HCT116 (cell line): ENCODE results near the gene PRELP. TPM values are rescaled to one million over a fixed set of nuclear protein-coding genes. Genes with fewer than 3 reads are reported as not detected.

Experiments used
- ATAC-seq: fragments of 200-7000 bp; cut with Tn5 transposase; 2 replicates; pipeline ENCODE4 v1.9.1; 2020; ENCODE audit warnings: mild to moderate bottlenecking, moderate library complexity
- BruUV-seq: library from RNA; stranded (reverse); fragments of 400-500 nt; replicated peaks from 2 replicates; lab custom pipeline; 2021; lab: Mats Ljungman, UMichigan
- CTCF ChIA-PET: fragments of 300-600 bp; sonication (Branson Sonifier 250); formaldehyde crosslinking; loops from one replicate; lab custom pipeline; 2021; ENCODE audit warnings: antibody characterized with exemption; lab: Charles Lee
- POLR2A ChIA-PET: fragments of 300-600, 350-600 bp; sonication (Branson Sonifier 250); formaldehyde crosslinking; loops from one replicate; lab custom pipeline; 2021; ENCODE audit warnings: antibody characterized with exemption; lab: Charles Lee
- RAD21 ChIA-PET, 2 experiments: fragments of 300-600 bp; sonication (Branson Sonifier 250); formaldehyde crosslinking; loops; one replicate each; lab custom pipeline; 2023; ENCODE audit warnings: low total read pairs in 2 of 2; ENCODE audit not compliant: uncharacterized antibody in 2 of 2, unreplicated experiment in 2 of 2, low non-redundant PET in 1 of 2; lab: Charles Lee
- DNase-seq: peaks from one replicate; pipeline ENCODE4 v3.0.0-alpha.2; 2010; ENCODE audit warnings: low read depth, low spot score
- H2AFZ ChIP-seq: fragments of 200-600 bp; shearing (Covaris generic), sonication (generic); 2 replicates; pipeline ENCODE4 v1.6.1; 2017; ENCODE audit warnings: low read depth, mixed run types, mixed read lengths, antibody characterized with exemption, low read length; ENCODE audit not compliant: poor library complexity, severe bottlenecking
- H3K27ac ChIP-seq: 2 replicates; pipeline ENCODE4 v1.5.1; 2012; ENCODE audit warnings: low read depth, low read length
- H3K27me3 ChIP-seq: fragments of 200-600 bp; sonication (generic); 2 replicates; pipeline ENCODE4 v1.6.1; 2016; ENCODE audit warnings: mixed run types, low read length, mixed read lengths; ENCODE audit not compliant: insufficient read depth
- H3K36me3 ChIP-seq, 2 experiments: fragments of 200-500 bp in 1 of 2; fragments of 200-600 bp in 1 of 2; sonication (Bioruptor generic) in 1 of 2; sonication (generic) in 1 of 2; 2 replicates each; pipeline versions ENCODE4 v1.5.1 to v1.6.1; 2014 to 2016; ENCODE audit warnings: low read length in 2 of 2, inconsistent platforms in 1 of 2, mixed read lengths in 1 of 2, mixed run types in 1 of 2; ENCODE audit not compliant: insufficient read depth in 2 of 2, control insufficient read depth in 1 of 2
- H3K4me1 ChIP-seq, 2 experiments: fragments of 200-600 bp in 1 of 2; sonication (generic) in 1 of 2; 2 replicates each; pipeline versions ENCODE4 v1.5.1 to v1.6.1; 2012 to 2017; ENCODE audit warnings: low read length in 2 of 2, inconsistent platforms in 1 of 2, mild to moderate bottlenecking in 1 of 2, mixed read lengths in 1 of 2, mixed run types in 1 of 2, moderate library complexity in 1 of 2; ENCODE audit not compliant: insufficient read depth in 2 of 2, control insufficient read depth in 1 of 2
- H3K4me2 ChIP-seq: fragments of 200-600 bp; sonication (generic); 2 replicates; pipeline ENCODE4 v1.6.1; 2017; ENCODE audit warnings: mixed run types, low read length, mixed read lengths
- H3K4me3 ChIP-seq, 2 experiments: fragments of 200-600 bp in 1 of 2; sonication (generic) in 1 of 2; replicated peaks in 1 of 2; 2 replicates each; pipeline ENCODE4 v1.5.1; 2011 to 2016; ENCODE audit warnings: low read length in 2 of 2, control low read depth in 1 of 2, low read depth in 1 of 2, mild to moderate bottlenecking in 1 of 2, mixed read lengths in 1 of 2, mixed run types in 1 of 2
- H3K79me2 ChIP-seq: fragments of 200-600 bp; sonication (generic); 2 replicates; pipeline ENCODE4 v1.6.1; 2017; ENCODE audit warnings: mild to moderate bottlenecking, mixed run types, low read length, moderate library complexity, mixed read lengths; ENCODE audit not compliant: insufficient read depth
- H3K9ac ChIP-seq: fragments of 200-600 bp; sonication (generic); 2 replicates; pipeline ENCODE4 v1.6.1; 2016; ENCODE audit warnings: low read length, mixed read lengths
- H3K9me2 ChIP-seq: fragments of 200-600 bp; sonication (generic), shearing (Covaris generic); 2 replicates; pipeline ENCODE4 v1.6.1; 2017; ENCODE audit warnings: mixed run types, mild to moderate bottlenecking, moderate library complexity; ENCODE audit not compliant: insufficient read depth
- H3K9me3 ChIP-seq, 2 experiments: fragments of 200-500 bp in 1 of 2; fragments of 200-600 bp in 1 of 2; sonication (Bioruptor generic) in 1 of 2; sonication (generic) in 1 of 2; 2 replicates each; pipeline ENCODE4 v1.6.1; 2014 to 2017; ENCODE audit warnings: low read length in 2 of 2, mixed read lengths in 2 of 2, inconsistent platforms in 1 of 2, low read depth in 1 of 2, mild to moderate bottlenecking in 1 of 2, mixed run types in 1 of 2, moderate library complexity in 1 of 2; ENCODE audit not compliant: control insufficient read depth in 1 of 2, insufficient read depth in 1 of 2
- H4K20me1 ChIP-seq: fragments of 200-600 bp; sonication (generic), shearing (Covaris generic); 2 replicates; pipeline ENCODE4 v1.6.1; 2017; ENCODE audit warnings: mixed run types, mild to moderate bottlenecking, moderate library complexity; ENCODE audit not compliant: insufficient read depth
- CBX3 ChIP-seq: IDR thresholded peaks from 2 replicates; pipeline ENCODE4 v1.6.1; 2012; ENCODE audit warnings: low read depth
- CEBPB ChIP-seq: IDR thresholded peaks from 2 replicates; pipeline ENCODE4 v1.6.1; 2012; ENCODE audit warnings: low read depth
- CTCF ChIP-seq, 3 experiments: fragments of 200-600 bp in 1 of 3; sonication (generic) in 1 of 3; IDR thresholded peaks in 2 of 3; conservative IDR thresholded peaks in 1 of 3; 2 replicates each; pipeline ENCODE4 v1.5.1; 2012 to 2017; ENCODE audit warnings: low read depth in 2 of 3, low read length in 2 of 3, antibody characterized with exemption in 1 of 3, borderline replicate concordance in 1 of 3, control low read depth in 1 of 3, mild to moderate bottlenecking in 1 of 3, mixed read lengths in 1 of 3, mixed run types in 1 of 3, moderate library complexity in 1 of 3; ENCODE audit not compliant: insufficient read depth in 1 of 3
- ELF1 ChIP-seq: IDR thresholded peaks from 2 replicates; pipeline ENCODE4 v1.6.1; 2012; ENCODE audit warnings: low read depth, borderline replicate concordance
- EZH2 ChIP-seq: fragments of 200-600 bp; sonication (generic); IDR thresholded peaks from 2 replicates; pipeline ENCODE4 v1.6.1; 2017; ENCODE audit warnings: antibody characterized with exemption, mixed run types
- EZH2phosphoT487 ChIP-seq: fragments of 200-600 bp; IDR thresholded peaks from 2 replicates; pipeline ENCODE4 v1.6.1; 2018; ENCODE audit warnings: antibody characterized with exemption, borderline replicate concordance
- JUND ChIP-seq: IDR thresholded peaks from 2 replicates; pipeline ENCODE4 v1.6.1; 2012
- MAX ChIP-seq: IDR thresholded peaks from 2 replicates; pipeline ENCODE4 v1.6.1; 2012
- POLR2A ChIP-seq: IDR thresholded peaks from 2 replicates; pipeline ENCODE4 v1.7.0; 2011; ENCODE audit warnings: borderline replicate concordance; ENCODE audit not compliant: insufficient read depth, insufficient read length; ENCODE audit errors: extremely low read depth
- POLR2AphosphoS5 ChIP-seq: IDR thresholded peaks from 2 replicates; pipeline ENCODE4 v1.6.1; 2011; ENCODE audit warnings: mild to moderate bottlenecking, low read depth, low read length, moderate library complexity
- RAD21 ChIP-seq: IDR thresholded peaks from 2 replicates; pipeline ENCODE4 v1.6.1; 2012; ENCODE audit warnings: low read depth, mild to moderate bottlenecking
- REST ChIP-seq: IDR thresholded peaks from 2 replicates; pipeline ENCODE4 v1.6.1; 2012; ENCODE audit warnings: low read depth
- SIN3A ChIP-seq: IDR thresholded peaks from 2 replicates; pipeline ENCODE4 v1.6.1; 2012; ENCODE audit warnings: low read depth
- SP1 ChIP-seq: IDR thresholded peaks from 2 replicates; pipeline ENCODE4 v1.6.1; 2012; ENCODE audit warnings: low read depth
- SRF ChIP-seq: IDR thresholded peaks from 2 replicates; pipeline ENCODE4 v1.6.1; 2012; ENCODE audit warnings: low read depth
- TCF7L2 ChIP-seq: IDR thresholded peaks from 2 replicates; pipeline ENCODE4 v1.7.0; 2011; ENCODE audit warnings: borderline replicate concordance, inconsistent platforms; ENCODE audit not compliant: insufficient read depth, insufficient read length; ENCODE audit errors: extremely low read depth
- YY1 ChIP-seq: IDR thresholded peaks from 2 replicates; pipeline ENCODE4 v1.6.1; 2011; ENCODE audit warnings: low read length, low read depth, moderate library complexity, mild to moderate bottlenecking; ENCODE audit not compliant: insufficient replicate concordance; ENCODE audit errors: extremely low read depth
- ZBTB33 ChIP-seq: IDR thresholded peaks from 2 replicates; pipeline ENCODE4 v1.6.1; 2011; ENCODE audit warnings: mild to moderate bottlenecking, low read length, moderate library complexity; ENCODE audit not compliant: insufficient replicate concordance; ENCODE audit errors: extremely low read depth
- ZFX ChIP-seq: fragments of 450-650 bp; IDR thresholded peaks from 2 replicates; pipeline ENCODE4 v1.6.1; 2017
- ZNF274 ChIP-seq: fragments of 200-500 bp; sonication (Bioruptor generic); IDR thresholded peaks from 2 replicates; pipeline ENCODE4 v1.6.1; 2014; ENCODE audit warnings: mild to moderate bottlenecking, low read depth, low read length, inconsistent platforms
- intact Hi-C: fragments of 100-400 bp; cut with micrococcal nuclease; formaldehyde crosslinking; loops from 2 replicates; pipeline ENCODE4 v1.10.0; 2022
- total RNA-seq: library from RNA; stranded (reverse); gene quantifications from one replicate; pipeline ENCODE4 v1.2.1, GENCODE V29; 2021; ENCODE audit not compliant: unreplicated experiment

PRELP gene
- total RNA-seq, 1 experiment from 2014 or later = 0.10 TPM

- no peaks in the 10 kb centered on the region for H4K20me1 ChIP-seq
- H3K9me3 ChIP-seq = no peaks in the 10 kb centered on the region
- no peak overlapping the region for H3K4me2 ChIP-seq
- TF ChIP-seq ZNF274 (no peak), SP1 (no peak), POLR2A (no peak), REST (no peak), YY1 (no peak), SIN3A (no peak), TCF7L2 (no peak), ELF1 (no peak), POLR2AphosphoS5 (no peak), CTCF (IDR thresholded peaks at IDR 0.05 in 2 of 3, conservative IDR thresholded peaks at IDR 0.05 in 1 of 3; ENCODE audit: borderline replicate concordance in 1 of 3, insufficient read depth in 1 of 3, low read depth in 2 of 3, low read length in 2 of 3) (no peak), ZBTB33 (no peak), ZFX (no peak), CBX3 (no peak), CEBPB (no peak), MAX (no peak), EZH2phosphoT487 (no peak), JUND (no peak), SRF (no peak), EZH2 (no peak), RAD21 (no peak)
- intact Hi-C loops = no loop called here
- BruUV-seq = no TSS peak
- no peak overlapping the region for H2AFZ ChIP-seq
- H3K9me2 ChIP-seq = no peaks in the 10 kb centered on the region
- ChIA-PET RAD21 (interaction anchor here in 1 of 2 experiments (0.5 kb wide), 1 partner anchor 126 kb away, joined by 4 read pairs; no protein-coding TSS in a partner anchor), POLR2A (no interaction called here), CTCF (no interaction called here)
- no peak overlapping the region for H3K4me3 ChIP-seq
- 0 out of 2 replicates have a peak, but pooled peaks cover 3% of the 10 kb centered on the region for H3K27me3 ChIP-seq
- no peak for DNase-seq
- H3K4me1 ChIP-seq = no peaks in the 10 kb centered on the region
- no peaks in the 10 kb centered on the region for H3K79me2 ChIP-seq
- H3K27ac ChIP-seq = no peak overlapping the region
- no peak for ATAC-seq
- H3K36me3 ChIP-seq = no peaks in the 10 kb centered on the region
- H3K9ac ChIP-seq = no peak overlapping the region
These were observed 12.7 kb upstream of the PRELP start for GRCh38 chr1:203462878-203463277.
